Activated naive CD8-positive, alpha-beta T cell treated with anti-CD3 and anti-CD28 coated beads, Interleukin-2, amount 10 ng/mL, durations not matched to agents 7 days and 5 days (primary cell): ENCODE measurements around the gene LGI2. TPM values are rescaled to one million over a fixed set of nuclear protein-coding genes. Genes with fewer than 3 reads are reported as not detected.
"Not testable (repeated sequence)": the region's sequence is repeated elsewhere in the genome, so short reads cannot be mapped to it uniquely, and the experiment has no call there.

Experiments
- ATAC-seq: fragments of 150-1000 bp; cut with Tn5 transposase; one replicate; pipeline ENCODE4 v1.10.0; 2021; ENCODE audit warnings: low read depth, moderate library complexity
- POLR2A ChIA-PET: fragments of 350-600 bp; sonication (Branson Sonifier 250); formaldehyde crosslinking; loops from one replicate; lab custom pipeline; 2021; ENCODE audit warnings: antibody characterized with exemption; lab: Charles Lee
- DNase-seq: peaks from one replicate; pipeline ENCODE4 v3.0.0; 2021
- H3K27ac Mint-ChIP-seq: one replicate; pipeline ENCODE4 v1.8.0; 2022; ENCODE audit warnings: mild to moderate bottlenecking, mixed read lengths
- H3K27me3 Mint-ChIP-seq: one replicate; pipeline ENCODE4 v1.8.0; 2022; ENCODE audit warnings: mild to moderate bottlenecking, moderate library complexity, mixed read lengths
- H3K36me3 Mint-ChIP-seq: one replicate; pipeline ENCODE4 v1.8.0; 2021; ENCODE audit warnings: mild to moderate bottlenecking, mixed read lengths
- H3K4me1 Mint-ChIP-seq: one replicate; pipeline ENCODE4 v1.8.0; 2021; ENCODE audit warnings: mixed read lengths
- H3K4me3 Mint-ChIP-seq: one replicate; pipeline ENCODE4 v1.8.0; 2022; ENCODE audit warnings: mild to moderate bottlenecking, moderate library complexity, mixed read lengths
- H3K9me3 Mint-ChIP-seq: one replicate; pipeline ENCODE4 v1.8.0; 2021; ENCODE audit warnings: mixed read lengths
- total RNA-seq, 2 experiments: library from RNA; stranded (reverse); gene quantifications; one replicate each; pipeline ENCODE4 v1.2.3, GENCODE V29; 2021

Gene LGI2
- total RNA-seq, 2 experiments from 2014 or later: not detected

DNA sequence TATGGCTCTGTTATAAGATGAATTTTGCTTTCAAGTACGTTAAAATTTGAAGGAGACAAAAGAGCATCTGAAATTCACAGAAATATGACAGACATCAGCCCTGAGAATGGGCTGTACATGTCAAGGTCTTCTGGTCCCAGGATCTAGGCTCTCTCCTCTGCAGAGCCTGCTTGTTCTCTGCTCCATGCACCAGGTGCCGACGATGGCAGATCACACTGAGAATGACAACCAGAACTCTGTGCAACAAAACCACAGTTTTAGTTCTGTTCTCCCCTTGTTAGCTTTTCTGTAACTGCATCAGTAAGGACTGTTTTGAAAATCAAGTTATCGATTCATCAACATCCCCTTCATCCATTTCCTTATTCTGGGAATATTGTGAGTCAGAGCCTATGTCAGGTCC, 30.9 kb upstream of the LGI2 start:
- Mint-ChIP-seq H3K9me3 (no peaks in the 10 kb centered on the region), H3K27ac (no peak overlapping the region), H3K36me3 (no peaks in the 10 kb centered on the region), H3K4me1 (no peaks in the 10 kb centered on the region), H3K27me3 (peaks cover 6% of the 10 kb centered on the region), H3K4me3 (no peak overlapping the region)
- POLR2A ChIA-PET: no interaction called here
- ATAC-seq: no peak
- no peak for DNase-seq

DNA sequence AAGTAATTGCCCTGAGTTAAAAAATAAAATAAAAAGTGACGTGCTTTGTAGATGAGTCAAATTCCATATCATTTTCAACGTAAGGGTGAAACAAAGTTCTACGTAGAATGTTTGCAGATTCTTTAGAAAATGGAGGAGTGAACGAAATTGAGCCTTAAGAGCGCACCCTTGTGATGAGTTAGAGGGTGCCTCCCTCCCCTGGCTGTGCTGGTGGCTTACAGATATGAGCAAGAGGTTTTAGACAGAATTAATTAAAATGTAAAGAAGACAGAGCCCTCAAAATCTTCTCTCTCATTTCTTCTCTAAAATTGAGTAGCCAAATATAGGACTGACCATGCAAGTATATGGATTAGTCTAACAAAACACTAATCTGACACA, 30.2 kb upstream of the LGI2 start:
- Mint-ChIP-seq H3K27ac (no peak overlapping the region), H3K9me3 (no peaks in the 10 kb centered on the region), H3K36me3 (no peaks in the 10 kb centered on the region), H3K27me3 (peaks cover 6% of the 10 kb centered on the region), H3K4me1 (no peaks in the 10 kb centered on the region), H3K4me3 (no peak overlapping the region)
- POLR2A ChIA-PET: no interaction called here
- ATAC-seq (no peak), DNase-seq (no peak)

DNA sequence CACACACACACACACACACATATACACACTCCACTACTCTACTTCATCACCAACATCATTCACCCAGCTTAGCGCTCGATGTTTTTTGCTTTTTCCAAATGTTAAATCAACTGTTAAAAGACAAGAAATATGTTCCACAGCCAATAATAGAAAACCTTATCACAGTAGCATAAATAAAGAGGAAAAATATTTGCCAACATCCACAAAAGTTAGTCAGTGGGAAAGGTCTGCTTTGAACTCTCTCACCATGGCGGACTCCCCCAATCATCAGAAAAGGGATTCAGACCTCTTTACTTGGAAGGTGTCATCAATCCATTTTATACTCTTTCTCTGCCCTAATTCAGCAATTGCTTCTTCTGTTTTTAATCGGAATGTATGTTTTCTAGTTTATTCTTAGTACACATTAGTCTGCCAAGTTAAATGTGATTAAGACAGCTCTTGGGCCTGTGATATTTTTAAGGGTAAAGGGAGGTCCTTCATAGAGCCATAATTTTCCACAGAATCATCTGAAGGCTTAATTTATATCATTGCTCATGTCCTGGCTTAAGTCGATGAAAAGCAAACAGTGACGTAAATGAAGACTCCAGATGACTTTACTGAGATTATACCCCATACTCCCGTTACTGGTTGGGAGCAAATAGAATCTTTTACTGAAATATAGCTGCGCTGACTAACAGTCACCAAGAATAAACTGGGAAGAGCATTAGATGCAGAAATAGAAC, 29.7 kb upstream of the LGI2 start:
- Mint-ChIP-seq H3K27me3 (peaks cover 6% of the 10 kb centered on the region), H3K27ac (no peak overlapping the region), H3K9me3 (no peaks in the 10 kb centered on the region), H3K4me3 (no peak overlapping the region), H3K36me3 (no peaks in the 10 kb centered on the region), H3K4me1 (no peaks in the 10 kb centered on the region)
- DNase-seq (no peak), ATAC-seq (no peak)
- POLR2A ChIA-PET: no interaction called here

DNA sequence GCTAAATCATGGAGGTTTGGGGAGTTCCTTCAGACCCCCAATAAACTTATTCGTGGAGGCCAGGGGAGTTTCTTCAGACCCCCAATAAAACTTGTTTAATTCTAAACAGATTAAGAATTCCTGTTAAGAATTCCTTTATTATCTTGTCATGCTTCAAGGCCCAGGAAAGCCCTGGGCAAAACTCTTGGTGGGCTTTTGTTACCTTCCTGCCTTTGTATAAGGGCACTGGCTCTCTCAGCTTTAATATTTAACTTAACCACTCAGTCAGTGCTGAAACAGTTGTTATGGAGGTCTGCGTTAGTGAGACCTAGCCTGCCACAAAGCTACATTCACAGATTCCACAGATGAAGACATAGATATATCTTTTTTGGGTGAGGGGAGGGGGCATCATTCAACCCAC, 29.0 kb upstream of the LGI2 start:
- Mint-ChIP-seq H3K27ac (no peak overlapping the region), H3K4me1 (no peaks in the 10 kb centered on the region), H3K36me3 (no peaks in the 10 kb centered on the region), H3K27me3 (peaks cover 6% of the 10 kb centered on the region), H3K4me3 (no peak overlapping the region), H3K9me3 (no peaks in the 10 kb centered on the region)
- POLR2A ChIA-PET: no interaction called here
- no peak for DNase-seq
- ATAC-seq: no peak

DNA sequence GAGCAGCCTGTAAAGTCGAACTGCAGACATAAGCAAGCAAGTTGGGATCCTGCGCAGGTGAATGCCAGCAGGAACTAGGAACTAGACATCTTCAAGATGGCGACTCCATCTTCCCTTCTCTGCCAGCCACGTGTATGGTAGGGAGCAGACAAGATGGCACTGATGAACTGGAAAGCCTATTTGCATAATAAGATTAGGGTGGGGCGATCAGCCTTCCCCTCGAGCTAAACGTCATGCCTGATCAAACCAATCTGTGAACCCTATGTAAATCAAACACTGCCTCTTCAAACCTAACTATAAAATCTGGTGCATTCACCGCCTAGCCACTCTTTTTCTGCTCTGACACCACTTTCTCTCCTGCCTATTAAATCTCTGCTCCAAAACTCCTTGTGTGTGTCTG, 28.1 kb upstream of the LGI2 start:
- POLR2A ChIA-PET: no interaction called here
- Mint-ChIP-seq H3K9me3 (no peaks in the 10 kb centered on the region), H3K27me3 (peaks cover 5% of the 10 kb centered on the region), H3K27ac (no peak overlapping the region), H3K4me3 (no peak overlapping the region), H3K4me1 (no peaks in the 10 kb centered on the region), H3K36me3 (no peaks in the 10 kb centered on the region)
- no peak for ATAC-seq
- no peak for DNase-seq

DNA sequence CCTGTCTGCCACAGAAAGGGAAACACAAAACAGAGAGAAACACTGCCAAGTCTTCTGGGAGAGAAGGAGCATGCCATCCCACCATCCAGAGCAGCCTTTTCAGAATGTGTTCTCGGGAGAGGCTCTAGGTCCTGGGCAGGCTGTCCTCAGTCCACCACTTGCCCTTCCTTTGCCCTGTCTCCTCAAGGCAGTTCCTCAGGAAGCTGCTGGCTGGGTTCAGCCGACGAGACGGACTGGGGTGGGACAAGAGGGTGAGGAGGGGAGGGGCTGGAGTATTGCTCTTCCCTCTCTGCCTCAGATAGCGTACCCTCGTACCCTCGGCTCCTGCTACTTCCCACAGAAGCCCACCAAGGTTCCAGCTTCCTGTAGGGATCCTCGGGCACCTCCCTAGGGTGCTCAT, 26.6 kb upstream of the LGI2 start:
- no peak for ATAC-seq
- Mint-ChIP-seq H3K27ac (no peak overlapping the region), H3K27me3 (peaks cover 2% of the 10 kb centered on the region), H3K4me1 (no peaks in the 10 kb centered on the region), H3K4me3 (no peak overlapping the region), H3K36me3 (no peaks in the 10 kb centered on the region), H3K9me3 (no peaks in the 10 kb centered on the region)
- no peak for DNase-seq
- POLR2A ChIA-PET: no interaction called here

DNA sequence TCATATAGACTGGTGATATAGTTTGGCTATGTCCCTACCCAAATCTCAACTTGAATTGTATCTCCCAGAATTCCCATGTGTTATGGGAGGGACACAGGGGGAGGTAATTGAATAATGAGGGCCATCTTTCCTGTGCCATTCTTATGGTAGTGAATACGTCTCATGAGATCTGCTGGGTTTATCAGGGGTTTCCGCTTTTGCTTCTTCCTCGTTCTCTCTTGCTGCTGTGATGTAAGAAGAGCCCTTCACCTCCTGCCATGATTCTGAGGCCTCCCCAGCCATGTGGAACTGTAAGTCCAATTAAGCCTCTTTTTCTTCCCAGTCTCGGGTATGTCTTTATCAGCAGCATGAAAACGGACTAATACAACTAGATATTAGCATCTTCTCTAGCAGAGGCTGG, 21.3 kb upstream of the LGI2 start:
- ATAC-seq, H3K36me3 Mint-ChIP-seq, POLR2A ChIA-PET, H3K4me3 Mint-ChIP-seq, H3K27me3 Mint-ChIP-seq, DNase-seq, H3K9me3 Mint-ChIP-seq, H3K4me1 Mint-ChIP-seq, H3K27ac Mint-ChIP-seq: not testable (repeated sequence)

DNA sequence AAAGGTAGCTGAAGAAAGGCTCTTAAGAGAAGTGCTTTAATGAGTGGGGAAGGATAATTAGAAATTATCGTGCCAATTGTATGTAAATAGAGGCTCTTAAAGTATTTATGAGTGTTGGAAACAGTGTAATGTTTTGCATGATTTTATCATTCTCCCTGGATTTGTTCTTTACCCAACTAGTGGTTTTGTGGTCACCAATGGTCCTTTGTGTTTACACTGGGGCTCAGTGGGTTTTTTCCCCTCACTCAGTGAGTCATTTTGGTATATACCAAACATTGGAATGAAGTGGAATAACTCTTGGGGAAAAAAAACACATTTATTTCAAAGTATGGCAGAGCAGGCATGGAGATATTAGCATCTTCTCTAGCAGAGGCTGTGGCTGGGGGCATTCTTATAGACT, 20.8 kb upstream of the LGI2 start:
- Mint-ChIP-seq H3K4me1 (no peaks in the 10 kb centered on the region), H3K27ac (no peak overlapping the region), H3K36me3 (no peaks in the 10 kb centered on the region), H3K9me3 (no peaks in the 10 kb centered on the region), H3K27me3 (peaks cover 10% of the 10 kb centered on the region), H3K4me3 (no peak overlapping the region)
- ATAC-seq (no peak), DNase-seq (no peak)
- POLR2A ChIA-PET: no interaction called here

DNA sequence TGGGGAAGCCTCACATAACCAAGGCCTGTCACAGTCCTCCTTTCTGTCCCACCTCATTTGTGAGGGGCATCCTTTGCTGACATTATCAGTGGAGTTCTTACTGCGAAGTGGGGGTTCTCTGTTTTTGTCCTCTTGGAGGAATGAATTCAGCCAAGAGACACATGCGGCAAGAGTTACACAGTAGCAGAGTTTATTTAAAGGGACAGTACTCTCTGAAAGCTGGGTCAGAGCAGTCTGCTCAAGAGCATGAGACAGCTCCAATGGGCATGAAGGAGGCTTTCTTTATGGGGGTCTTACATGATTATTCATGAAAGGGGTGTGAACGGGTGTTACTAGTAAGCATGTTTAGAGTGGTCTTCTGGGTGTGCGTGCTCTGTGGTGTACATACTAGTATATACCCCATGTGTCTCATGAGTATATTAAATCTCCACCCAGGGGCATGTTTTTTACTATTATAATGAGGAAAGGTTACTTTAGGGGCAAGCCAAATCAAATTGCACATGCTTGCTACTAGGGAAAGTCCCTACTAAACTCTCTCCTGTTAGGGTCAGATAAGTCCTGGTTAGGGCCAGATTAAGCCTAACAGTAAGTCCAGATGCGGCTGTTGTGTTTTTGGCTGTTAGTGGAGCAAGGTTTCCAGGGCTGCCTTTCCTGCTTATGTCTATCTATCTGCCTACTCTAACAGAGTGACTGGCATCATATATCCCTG, 19.8 kb upstream of the LGI2 start:
- H3K27ac Mint-ChIP-seq: no peak overlapping the region
- H3K27me3 Mint-ChIP-seq: peaks cover 10% of the 10 kb centered on the region
- no peak for DNase-seq
- H3K4me1 Mint-ChIP-seq: no peaks in the 10 kb centered on the region
- POLR2A ChIA-PET: no interaction called here
- H3K4me3 Mint-ChIP-seq: no peak overlapping the region
- H3K9me3 Mint-ChIP-seq: no peaks in the 10 kb centered on the region
- H3K36me3 Mint-ChIP-seq: no peaks in the 10 kb centered on the region
- ATAC-seq: no peak

DNA sequence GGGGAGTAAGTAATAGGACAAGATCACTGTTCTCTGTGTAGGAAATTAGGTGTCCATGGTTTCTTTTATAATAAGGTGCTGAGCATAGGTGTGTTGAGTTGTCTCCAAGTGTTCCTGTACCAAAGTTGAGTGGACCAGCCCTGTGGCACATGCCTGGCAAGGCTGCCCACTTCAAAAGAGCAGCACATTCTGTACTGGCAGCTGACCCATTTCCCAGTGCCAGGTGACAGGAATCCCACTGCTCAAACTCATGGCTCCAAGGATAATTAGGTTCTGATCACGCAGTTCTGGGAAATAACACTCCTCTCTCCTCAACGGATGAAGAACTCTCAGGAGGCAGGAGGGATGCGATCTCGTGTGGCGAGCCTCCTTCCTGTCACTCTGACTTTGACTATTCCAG, 12.8 kb upstream of the LGI2 start:
- H3K36me3 Mint-ChIP-seq: no peaks in the 10 kb centered on the region
- POLR2A ChIA-PET: no interaction called here
- H3K9me3 Mint-ChIP-seq: no peaks in the 10 kb centered on the region
- peaks cover 23% of the 10 kb centered on the region for H3K27me3 Mint-ChIP-seq
- H3K27ac Mint-ChIP-seq: no peak overlapping the region
- ATAC-seq: no peak
- H3K4me1 Mint-ChIP-seq: no peaks in the 10 kb centered on the region
- DNase-seq: no peak
- no peak overlapping the region for H3K4me3 Mint-ChIP-seq

DNA sequence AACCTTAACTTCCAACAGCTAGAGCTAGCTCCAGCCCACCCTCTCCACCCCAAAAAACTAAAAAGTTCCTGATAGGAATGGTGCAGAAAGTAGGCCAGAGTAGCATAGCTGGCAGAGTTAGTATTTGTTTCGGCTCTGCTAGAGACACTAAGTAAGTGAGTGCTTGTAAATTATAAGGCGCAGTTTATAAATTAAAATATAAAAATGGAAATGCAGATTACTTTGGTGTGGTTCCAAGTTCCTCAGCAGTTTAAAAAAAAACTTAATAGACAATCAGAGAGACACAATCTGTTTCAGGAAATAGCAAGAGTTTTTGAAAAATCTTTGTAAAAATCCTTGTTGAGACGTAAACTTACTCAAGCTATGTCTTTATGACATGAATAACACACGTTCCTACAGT, 2.8 kb upstream of the LGI2 start:
- H3K27me3 Mint-ChIP-seq: peaks cover 49% of the 10 kb centered on the region
- ATAC-seq (no peak), DNase-seq (no peak)
- POLR2A ChIA-PET: no interaction called here
- H3K36me3 Mint-ChIP-seq: peaks cover 1% of the 10 kb centered on the region
- H3K27ac Mint-ChIP-seq: no peak overlapping the region
- peaks cover 2% of the 10 kb centered on the region for H3K4me1 Mint-ChIP-seq
- no peak overlapping the region for H3K4me3 Mint-ChIP-seq
- peaks cover 6% of the 10 kb centered on the region for H3K9me3 Mint-ChIP-seq

DNA sequence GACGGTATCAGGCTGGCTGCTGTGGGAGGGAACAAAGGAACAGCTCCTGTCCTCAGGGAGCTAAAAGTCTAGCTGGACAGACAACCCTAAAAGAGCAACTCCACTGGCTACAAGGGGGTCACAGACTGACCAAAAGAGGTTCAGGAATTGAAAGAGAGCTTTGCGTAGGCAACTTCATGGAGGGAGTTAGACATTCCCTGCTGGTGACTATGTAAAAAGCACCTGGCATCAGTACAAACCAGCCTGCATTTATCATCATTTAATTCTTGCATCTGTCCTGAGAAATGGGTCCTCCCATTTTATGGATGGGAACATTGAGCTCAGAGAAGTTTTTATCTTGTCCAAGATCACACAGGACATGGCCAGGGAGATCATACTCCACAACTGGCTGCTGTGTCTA, 1.4 kb upstream of the LGI2 start:
- DNase-seq (no peak), ATAC-seq (no peak)
- Mint-ChIP-seq H3K36me3 (peaks cover 1% of the 10 kb centered on the region), H3K4me3 (no peak overlapping the region), H3K27ac (no peak overlapping the region), H3K4me1 (peaks cover 2% of the 10 kb centered on the region), H3K27me3 (peaks cover 59% of the 10 kb centered on the region), H3K9me3 (peaks cover 6% of the 10 kb centered on the region)
- POLR2A ChIA-PET: no interaction called here

DNA sequence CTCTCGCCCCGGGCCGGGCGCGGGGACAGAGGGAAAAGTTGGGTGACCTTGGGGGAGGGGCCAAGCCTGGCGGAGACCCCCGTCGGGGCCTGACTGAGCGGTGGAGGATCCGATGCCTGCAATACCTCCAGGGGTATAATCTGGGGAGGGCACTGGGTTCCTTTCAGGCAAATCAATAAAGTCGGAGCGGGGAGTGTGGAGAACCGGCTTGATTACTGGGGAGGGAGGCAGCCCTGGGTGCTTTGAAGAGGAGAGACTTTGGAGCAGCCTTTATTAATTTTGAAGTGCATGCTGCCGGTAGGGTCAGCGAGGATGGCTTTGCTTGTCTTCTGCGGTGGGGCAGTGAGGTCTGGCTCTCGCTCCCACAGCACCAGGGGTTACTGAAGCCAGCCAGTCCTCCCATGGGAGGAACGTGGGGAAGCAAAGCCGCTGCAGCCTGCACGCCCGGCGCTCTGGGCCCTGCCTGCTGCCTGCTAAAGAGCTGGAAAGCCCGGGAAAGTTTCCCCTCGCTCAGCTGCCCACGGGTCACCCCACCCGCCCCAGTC, 403 bp upstream of the LGI2 start:
- Mint-ChIP-seq H3K36me3 (peaks cover 1% of the 10 kb centered on the region), H3K27ac (no peak overlapping the region), H3K9me3 (peaks cover 6% of the 10 kb centered on the region), H3K4me1 (peaks cover 2% of the 10 kb centered on the region), H3K4me3 (no peak overlapping the region), H3K27me3 (peaks cover 63% of the 10 kb centered on the region)
- POLR2A ChIA-PET: no interaction called here
- no peak for ATAC-seq
- no peak for DNase-seq
